Upper lobe of left lung (tissue), 6 donors: ENCODE measurements around the gene SLC25A13. TPM values are rescaled to one million over a fixed set of nuclear protein-coding genes. Genes with fewer than 3 reads are reported as not detected.

Experiments used
- ATAC-seq, 2 donors: fragments of 200-7000 bp; cut with Tn5 transposase; one replicate each; pipeline ENCODE4 v1.9.1; 2022; ENCODE audit warnings: mild to moderate bottlenecking in 2 of 2, moderate library complexity in 2 of 2; ENCODE audit not compliant: low FRiP score in 2 of 2
- DNase-seq, 2 donors: peaks; one replicate each; pipeline ENCODE4 v3.0.0-alpha.2; 2019 to 2020
- H3K27ac ChIP-seq, 4 donors: fragments of 200-600 bp; sonication (generic); one replicate each; pipeline ENCODE4 v1.5.1; 2016 to 2019
- H3K27me3 ChIP-seq, 4 donors: fragments of 200-600 bp; sonication (generic); one replicate each; pipeline ENCODE4 v1.5.1; 2017 to 2019
- H3K36me3 ChIP-seq, 4 donors: fragments of 200-600 bp; sonication (generic); one replicate each; pipeline ENCODE4 v1.5.1; 2016 to 2019
- H3K4me1 ChIP-seq, 4 donors: fragments of 200-600 bp; sonication (generic); one replicate each; pipeline ENCODE4 v1.5.1; 2018 to 2019
- H3K4me3 ChIP-seq, 4 donors: fragments of 200-600 bp; sonication (generic); one replicate each; pipeline ENCODE4 v1.5.1; 2017 to 2019; ENCODE audit warnings: mild to moderate bottlenecking in 2 of 4, moderate library complexity in 1 of 4
- H3K9me3 ChIP-seq, 4 donors: fragments of 200-600 bp; sonication (generic); one replicate each; pipeline ENCODE4 v1.5.1; 2018 to 2019
- EP300 ChIP-seq, 4 donors: sonication (generic); formaldehyde crosslinking; IDR thresholded peaks; one replicate each; pipeline ENCODE4 v1.5.1; 2017; ENCODE audit warnings: antibody characterized with exemption in 4 of 4, control low read depth in 2 of 4
- POLR2A ChIP-seq, 4 donors: fragments of 450-650 bp; IDR thresholded peaks; one replicate each; pipeline ENCODE4 v1.5.1; 2016 to 2017; ENCODE audit warnings: antibody characterized with exemption in 4 of 4, mild to moderate bottlenecking in 2 of 4
- POLR2AphosphoS5 ChIP-seq, 2 donors: sonication (generic); formaldehyde crosslinking; IDR thresholded peaks; one replicate each; pipeline ENCODE4 v1.5.1; 2017; ENCODE audit warnings: antibody characterized with exemption in 2 of 2
- WGBS, 2 donors: methylation state at CpG; one replicate each; pipeline ENCODE4 v1.1.5; 2017 to 2018; 5-methylcytosine and 5-hydroxymethylcytosine counted together
- total RNA-seq, 6 donors: library from RNA; depleted of rRNA in 4 of 6; stranded (reverse); fragments of >200 nt in 4 of 6; gene quantifications; one replicate each; pipeline versions ENCODE4 v1.1.0 to v1.2.1, GENCODE V29; 2016 to 2021
- TF ChIP-seq, protein P1 (sequence below), 6 experiments: fragments of 450-650 bp in 4 of 6; fragments of 200-600 bp in 2 of 6; sonication (generic) in 2 of 6; IDR thresholded peaks; one replicate each; pipeline ENCODE4 v1.5.1; 2016 to 2019; ENCODE audit warnings: antibody characterized with exemption in 6 of 6
- donor health status: DM: no; HTN: no; CAD: no; lungs with moderate emphysema.
- donor health status: DM: no; HTN: yes; CAD: no; lungs with severe emphysema.

SLC25A13 gene
- total RNA-seq, 6 donors from 2014 or later = 21.4 to 39.7 (median 30.8) TPM

DNA sequence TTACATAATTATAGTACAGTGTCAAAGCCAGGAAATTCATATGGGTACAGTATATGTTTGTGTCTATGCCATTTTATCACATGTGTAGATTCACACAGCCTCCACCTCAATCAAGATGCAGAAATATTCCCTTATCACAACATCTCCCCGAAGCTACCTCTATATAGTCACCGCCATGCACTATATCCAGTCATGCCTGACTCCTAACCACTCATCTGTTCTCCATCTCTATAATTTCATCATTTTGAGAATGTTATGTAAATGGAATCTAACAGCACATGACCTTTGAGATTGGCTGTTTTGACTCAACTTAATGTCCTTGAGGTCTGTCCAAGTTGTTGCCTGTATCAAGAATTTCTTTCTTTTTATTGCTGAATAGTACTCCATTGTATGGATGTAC lies 22.3 kb upstream of the SLC25A13 start:
- H3K27me3 ChIP-seq = no peaks in the 10 kb centered on the region
- no peaks in the 10 kb centered on the region for H3K4me1 ChIP-seq
- no peaks in the 10 kb centered on the region for H3K9me3 ChIP-seq
- no peak overlapping the region for H3K27ac ChIP-seq
- H3K4me3 ChIP-seq = no peak overlapping the region
- H3K36me3 ChIP-seq = no peaks in the 10 kb centered on the region
- no peak for DNase-seq
- WGBS, 2 donors = 88 to 93% methylated on average over 2 of the region's 2 CpGs
- ATAC-seq = no peak
- TF ChIP-seq POLR2AphosphoS5 (IDR thresholded peaks at IDR 0.05) = no peak
- TF ChIP-seq POLR2A (IDR thresholded peaks at IDR 0.05) = no peak
- TF ChIP-seq, protein P1, sequence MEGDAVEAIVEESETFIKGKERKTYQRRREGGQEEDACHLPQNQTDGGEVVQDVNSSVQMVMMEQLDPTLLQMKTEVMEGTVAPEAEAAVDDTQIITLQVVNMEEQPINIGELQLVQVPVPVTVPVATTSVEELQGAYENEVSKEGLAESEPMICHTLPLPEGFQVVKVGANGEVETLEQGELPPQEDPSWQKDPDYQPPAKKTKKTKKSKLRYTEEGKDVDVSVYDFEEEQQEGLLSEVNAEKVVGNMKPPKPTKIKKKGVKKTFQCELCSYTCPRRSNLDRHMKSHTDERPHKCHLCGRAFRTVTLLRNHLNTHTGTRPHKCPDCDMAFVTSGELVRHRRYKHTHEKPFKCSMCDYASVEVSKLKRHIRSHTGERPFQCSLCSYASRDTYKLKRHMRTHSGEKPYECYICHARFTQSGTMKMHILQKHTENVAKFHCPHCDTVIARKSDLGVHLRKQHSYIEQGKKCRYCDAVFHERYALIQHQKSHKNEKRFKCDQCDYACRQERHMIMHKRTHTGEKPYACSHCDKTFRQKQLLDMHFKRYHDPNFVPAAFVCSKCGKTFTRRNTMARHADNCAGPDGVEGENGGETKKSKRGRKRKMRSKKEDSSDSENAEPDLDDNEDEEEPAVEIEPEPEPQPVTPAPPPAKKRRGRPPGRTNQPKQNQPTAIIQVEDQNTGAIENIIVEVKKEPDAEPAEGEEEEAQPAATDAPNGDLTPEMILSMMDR (IDR thresholded peaks at IDR 0.05) = no peak
- TF ChIP-seq EP300 (IDR thresholded peaks at IDR 0.05) = no peak

GRCh38 chr7:96342049-96342448 lies 20.2 kb upstream of the SLC25A13 start:
- Histone ChIP-seq H3K4me3 (no peak overlapping the region), H3K27me3 (no peaks in the 10 kb centered on the region), H3K27ac (no peak overlapping the region), H3K9me3 (no peaks in the 10 kb centered on the region), H3K36me3 (no peaks in the 10 kb centered on the region), H3K4me1 (no peaks in the 10 kb centered on the region)
- no peak for ATAC-seq
- DNase-seq = no peak
- TF ChIP-seq POLR2AphosphoS5 (IDR thresholded peaks at IDR 0.05) (no peak), POLR2A (IDR thresholded peaks at IDR 0.05) (no peak), EP300 (IDR thresholded peaks at IDR 0.05) (no peak)
- TF ChIP-seq, protein P1 (IDR thresholded peaks at IDR 0.05) = no peak
- WGBS, 2 donors = 50 to 64% methylated on average over 1 of the region's 1 CpG

DNA sequence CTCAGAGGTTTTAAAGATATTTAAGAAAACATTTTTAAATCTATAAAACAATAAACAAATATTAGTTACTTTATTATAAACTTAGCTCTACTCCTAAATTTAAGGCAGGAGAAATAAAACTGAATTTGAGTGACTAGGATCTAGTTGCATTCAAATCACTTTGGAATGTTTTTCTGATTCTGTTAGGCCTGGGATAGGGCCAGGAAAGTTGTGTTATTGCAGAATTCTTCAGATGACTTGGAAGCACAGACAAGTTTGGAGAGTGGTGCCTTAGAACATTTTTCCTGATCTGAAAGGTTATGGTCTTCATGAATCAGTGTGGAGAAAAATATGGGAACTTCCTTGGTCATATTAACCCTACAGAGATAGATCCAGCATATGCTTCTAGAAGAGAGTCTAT lies 15.6 kb upstream of the SLC25A13 start:
- no peak overlapping the region for H3K4me3 ChIP-seq
- H3K27ac ChIP-seq = no peak overlapping the region
- DNase-seq (no peak), ATAC-seq (no peak)
- no peak for TF ChIP-seq EP300 (IDR thresholded peaks at IDR 0.05)
- no peak for TF ChIP-seq POLR2A (IDR thresholded peaks at IDR 0.05)
- TF ChIP-seq, protein P1 (IDR thresholded peaks at IDR 0.05) = no peak
- TF ChIP-seq POLR2AphosphoS5 (IDR thresholded peaks at IDR 0.05) = no peak
- H3K9me3 ChIP-seq = no peaks in the 10 kb centered on the region
- no peaks in the 10 kb centered on the region for H3K4me1 ChIP-seq
- no peaks in the 10 kb centered on the region for H3K36me3 ChIP-seq
- no peaks in the 10 kb centered on the region for H3K27me3 ChIP-seq

DNA sequence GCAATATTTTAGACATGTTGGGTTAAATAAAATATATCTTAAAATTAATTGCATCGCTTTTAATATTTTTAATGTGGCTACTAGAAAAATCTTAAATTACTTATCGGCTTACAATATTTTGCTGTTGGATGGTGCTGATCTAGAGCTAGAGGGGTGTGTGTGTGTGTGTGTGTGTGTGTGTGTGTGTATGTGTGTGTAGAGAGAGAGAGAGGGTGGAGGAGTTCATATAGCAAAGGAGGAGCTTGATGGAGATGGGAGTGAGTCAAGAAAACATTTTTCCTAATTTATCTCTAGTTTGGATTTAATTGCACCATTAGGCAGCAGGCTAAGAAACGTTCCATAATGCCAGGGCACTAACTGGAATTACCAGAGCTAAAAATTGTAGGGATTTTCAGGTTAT lies 10.4 kb upstream of the SLC25A13 start:
- TF ChIP-seq EP300 (IDR thresholded peaks at IDR 0.05) (no peak), POLR2AphosphoS5 (IDR thresholded peaks at IDR 0.05) (no peak), POLR2A (IDR thresholded peaks at IDR 0.05) (no peak)
- TF ChIP-seq, protein P1 (IDR thresholded peaks at IDR 0.05) = no peak
- Histone ChIP-seq H3K4me1 (no peaks in the 10 kb centered on the region), H3K9me3 (no peaks in the 10 kb centered on the region), H3K4me3 (no peak overlapping the region), H3K27me3 (no peaks in the 10 kb centered on the region), H3K27ac (no peak overlapping the region), H3K36me3 (no peaks in the 10 kb centered on the region)
- WGBS, 2 donors = 82 to 91% methylated on average over 3 of the region's 3 CpGs
- ATAC-seq = no peak
- DNase-seq = no peak

GRCh38 chr7:96331775-96332174 lies 9.9 kb upstream of the SLC25A13 start:
- ATAC-seq (no peak), DNase-seq (no peak)
- no peak for TF ChIP-seq POLR2AphosphoS5 (IDR thresholded peaks at IDR 0.05)
- no peak for TF ChIP-seq POLR2A (IDR thresholded peaks at IDR 0.05)
- no peak for TF ChIP-seq EP300 (IDR thresholded peaks at IDR 0.05)
- no peak overlapping the region for H3K4me3 ChIP-seq
- H3K27ac ChIP-seq = no peak overlapping the region
- H3K9me3 ChIP-seq = no peaks in the 10 kb centered on the region
- H3K4me1 ChIP-seq = no peaks in the 10 kb centered on the region
- 85 to 90% methylated on average over 3 of the region's 3 CpGs for WGBS, 2 donors
- no peaks in the 10 kb centered on the region for H3K27me3 ChIP-seq
- H3K36me3 ChIP-seq = no peaks in the 10 kb centered on the region
